IMR-90 (cell line): ENCODE results near the gene STAC3. TPM values are rescaled to one million over a fixed set of nuclear protein-coding genes. Genes with fewer than 3 reads are reported as not detected.

ENCODE experiments used
- ATAC-seq: fragments of 200-7000 bp; cut with Tn5 transposase; 2 replicates; pipeline ENCODE4 v1.9.1; 2020; ENCODE audit warnings: low read depth, mild to moderate bottlenecking, moderate library complexity
- BruUV-seq: library from RNA; stranded (reverse); fragments of 400-500 nt; replicated peaks from 2 replicates; lab custom pipeline; 2021; lab: Mats Ljungman, UMichigan
- CTCF ChIA-PET: fragments of 300-600 bp; formaldehyde crosslinking; extraction: SDS; loops from one replicate; lab custom pipeline; 2021; ENCODE audit warnings: antibody characterized with exemption; lab: Yijun Ruan, JAX
- POLR2A ChIA-PET: fragments of 300-600 bp; sonication (Branson Sonifier 250); formaldehyde crosslinking; loops from one replicate; lab custom pipeline; 2022; ENCODE audit warnings: antibody characterized with exemption; ENCODE audit not compliant: unreplicated experiment; lab: Charles Lee
- DNase-seq: peaks from one replicate; pipeline ENCODE4 v3.0.0; 2013
- H2AFZ ChIP-seq: replicated peaks from 2 replicates; pipeline ENCODE3; 2013; ENCODE audit warnings: low read length, mild to moderate bottlenecking; ENCODE audit not compliant: poor library complexity
- H2AK5ac ChIP-seq: 2 replicates; pipeline ENCODE4 v1.6.1; 2013; ENCODE audit warnings: low read depth, low read length, inconsistent platforms
- H2AK9ac ChIP-seq: replicated peaks from 2 replicates; pipeline ENCODE3; 2013; ENCODE audit warnings: mild to moderate bottlenecking, low read depth, low read length, moderate library complexity; ENCODE audit not compliant: poor library complexity
- H2BK120ac ChIP-seq: 2 replicates; pipeline ENCODE4 v1.6.1; 2013; ENCODE audit warnings: low read depth, low read length, inconsistent platforms
- H2BK15ac ChIP-seq: 3 replicates; pipeline ENCODE4 v1.6.1; 2013; ENCODE audit warnings: low read depth, low read length, inconsistent platforms
- H2BK20ac ChIP-seq: 2 replicates; pipeline ENCODE4 v1.6.1; 2013; ENCODE audit warnings: low read depth, mild to moderate bottlenecking, inconsistent platforms, low read length, moderate library complexity
- H2BK5ac ChIP-seq: 2 replicates; pipeline ENCODE4 v1.6.1; 2013; ENCODE audit warnings: mild to moderate bottlenecking, low read depth, low read length, inconsistent platforms; ENCODE audit not compliant: poor library complexity, severe bottlenecking
- H3K14ac ChIP-seq: replicated peaks from 2 replicates; pipeline ENCODE4 v1.6.1; 2013; ENCODE audit warnings: low read depth, low read length, inconsistent platforms
- H3K18ac ChIP-seq: 2 replicates; pipeline ENCODE4 v1.6.1; 2013; ENCODE audit warnings: low read depth, low read length, control low read depth
- H3K23ac ChIP-seq: 2 replicates; pipeline ENCODE4 v1.6.1; 2013; ENCODE audit warnings: low read depth, low read length, inconsistent platforms
- H3K27ac ChIP-seq: 2 replicates; pipeline ENCODE4 v1.5.1; 2013; ENCODE audit warnings: mild to moderate bottlenecking, control low read depth, low read length; ENCODE audit not compliant: insufficient read depth
- H3K27me3 ChIP-seq: 2 replicates; pipeline ENCODE4 v1.6.1; 2013; ENCODE audit warnings: low read length; ENCODE audit not compliant: control insufficient read depth, insufficient read depth
- H3K36me3 ChIP-seq: 2 replicates; pipeline ENCODE4 v1.6.1; 2013; ENCODE audit warnings: low read length, mixed read lengths; ENCODE audit not compliant: control insufficient read depth, insufficient read depth
- H3K4ac ChIP-seq: 2 replicates; pipeline ENCODE4 v1.6.1; 2013; ENCODE audit warnings: low read depth, low read length, inconsistent platforms
- H3K4me1 ChIP-seq: 2 replicates; pipeline ENCODE4 v1.6.1; 2013; ENCODE audit warnings: low read length, mixed read lengths; ENCODE audit not compliant: control insufficient read depth, insufficient read depth
- H3K4me2 ChIP-seq: 2 replicates; pipeline ENCODE4 v1.6.1; 2013; ENCODE audit warnings: low read depth, mild to moderate bottlenecking, control low read depth, low read length, moderate library complexity
- H3K4me3 ChIP-seq: 2 replicates; pipeline ENCODE4 v1.5.1; 2013; ENCODE audit warnings: low read depth, mild to moderate bottlenecking, control low read depth, low read length, moderate library complexity; ENCODE audit not compliant: insufficient read depth
- H3K56ac ChIP-seq: 2 replicates; pipeline ENCODE4 v1.6.1; 2013; ENCODE audit warnings: low read length, inconsistent platforms; ENCODE audit not compliant: insufficient read depth; ENCODE audit errors: extremely low read depth
- H3K79me1 ChIP-seq, 2 experiments: 2 replicates each; pipeline ENCODE4 v1.6.1; 2013; ENCODE audit warnings: low read length in 2 of 2, inconsistent platforms in 1 of 2, low read depth in 1 of 2
- H3K9ac ChIP-seq: 2 replicates; pipeline ENCODE4 v1.6.1; 2013; ENCODE audit warnings: low read depth, low read length, control low read depth
- H3K9me1 ChIP-seq: 2 replicates; pipeline ENCODE4 v1.6.1; 2013; ENCODE audit warnings: low read length, inconsistent platforms; ENCODE audit not compliant: insufficient read depth
- H3K9me3 ChIP-seq: 2 replicates; pipeline ENCODE4 v1.6.1; 2013; ENCODE audit warnings: low read length; ENCODE audit not compliant: control insufficient read depth, insufficient read depth
- H4K20me1 ChIP-seq: 2 replicates; pipeline ENCODE4 v1.6.1; 2013; ENCODE audit warnings: low read length, inconsistent platforms; ENCODE audit not compliant: insufficient read depth
- H4K5ac ChIP-seq: 2 replicates; pipeline ENCODE4 v1.6.1; 2013; ENCODE audit warnings: mild to moderate bottlenecking, low read depth, low read length, control low read depth
- H4K8ac ChIP-seq, 2 experiments: 2 replicates each; pipeline ENCODE4 v1.6.1; 2013; ENCODE audit warnings: low read depth in 2 of 2, low read length in 2 of 2, control low read depth in 1 of 2, inconsistent platforms in 1 of 2
- H4K91ac ChIP-seq: 2 replicates; pipeline ENCODE4 v1.6.1; 2013; ENCODE audit warnings: low read depth, low read length, inconsistent platforms; ENCODE audit not compliant: insufficient read depth
- CEBPB ChIP-seq: IDR thresholded peaks from 2 replicates; pipeline ENCODE4 v1.6.1; 2012; ENCODE audit warnings: low read depth, low read length, improper control_type of control experiment
- FOS ChIP-seq: fragments of 150-350 bp; IDR thresholded peaks from 2 replicates; pipeline ENCODE4 v1.6.1; 2016; ENCODE audit warnings: low read depth, low read length
- MAFK ChIP-seq: IDR thresholded peaks from 2 replicates; pipeline ENCODE4 v1.6.1; 2012; ENCODE audit warnings: low read depth, low read length, improper control_type of control experiment
- MAZ ChIP-seq: IDR thresholded peaks from 2 replicates; pipeline ENCODE4 v1.6.1; 2012; ENCODE audit warnings: low read depth, mild to moderate bottlenecking, low read length, improper control_type of control experiment, moderate library complexity, borderline replicate concordance
- MXI1 ChIP-seq: IDR thresholded peaks from 2 replicates; pipeline ENCODE4 v1.6.1; 2012; ENCODE audit warnings: low read depth, mild to moderate bottlenecking, low read length, moderate library complexity, borderline replicate concordance
- NFE2L2 ChIP-seq: fragments of 150-350 bp; IDR thresholded peaks from 2 replicates; pipeline ENCODE4 v1.6.1; 2016; ENCODE audit warnings: low read depth, mild to moderate bottlenecking, low read length
- POLR2A ChIP-seq: IDR thresholded peaks from 2 replicates; pipeline ENCODE4 v1.6.1; 2012; ENCODE audit warnings: mild to moderate bottlenecking, low read depth, low read length
- RAD21 ChIP-seq: IDR thresholded peaks from 2 replicates; pipeline ENCODE4 v1.6.1; 2012; ENCODE audit warnings: low read length, improper control_type of control experiment
- RCOR1 ChIP-seq: IDR thresholded peaks from 2 replicates; pipeline ENCODE4 v1.6.1; 2012; ENCODE audit warnings: mild to moderate bottlenecking, low read length, improper control_type of control experiment; ENCODE audit not compliant: insufficient replicate concordance
- RFX5 ChIP-seq: IDR thresholded peaks from 2 replicates; pipeline ENCODE4 v1.8.0; 2012; ENCODE audit warnings: low read depth, mild to moderate bottlenecking, low read length, moderate library complexity
- SMC3 ChIP-seq: fragments of 150-350 bp; IDR thresholded peaks from 2 replicates; pipeline ENCODE4 v1.6.1; 2016; ENCODE audit warnings: low read depth, mild to moderate bottlenecking, antibody characterized with exemption, low read length, moderate library complexity
- WGBS, 2 experiments: methylation state at CpG; one replicate each; pipeline versions ENCODE4 v1.1.5 to v1.1.7; 2013; ENCODE audit warnings: missing lambda C conversion rate in 2 of 2; ENCODE audit not compliant: insufficient read length in 1 of 2; ENCODE audit errors: extremely low coverage in 2 of 2; 5-methylcytosine and 5-hydroxymethylcytosine counted together
- dilution Hi-C: fragments of 300-500 bp; cut with HindIII; formaldehyde crosslinking; loops from one replicate; pipeline ENCODE4 v1.14.3; 2018; ENCODE audit warnings: low sequenced_read_pairs; ENCODE audit not compliant: unreplicated experiment
- in situ Hi-C: fragments of 300-500 bp; cut with MboI; formaldehyde crosslinking; loops from 3 replicates; pipeline ENCODE4 v1.14.3; 2019; ENCODE audit warnings: low sequenced_read_pairs, inconsistent platforms, mixed read lengths
- intact Hi-C: fragments of 100-400 bp; cut with micrococcal nuclease; formaldehyde crosslinking; loops from 2 replicates; pipeline ENCODE4 v1.10.0; 2022
- polyA plus RNA-seq, 3 experiments: library from polyadenylated mRNA; depleted of rRNA; stranded (reverse); fragments of >200 nt; gene quantifications; 2 replicates each; pipeline ENCODE4 v1.2.3, GENCODE V29; 2012; ENCODE audit warnings: low replicate concordance in 1 of 3
- total RNA-seq: library from RNA; depleted of rRNA; stranded (reverse); fragments of >200 nt; gene quantifications from 2 replicates; pipeline ENCODE4 v1.2.3, GENCODE V29; 2012
- TF ChIP-seq, protein P1 (sequence below): fragments of 150-350 bp; IDR thresholded peaks from 2 replicates; pipeline ENCODE4 v1.6.1; 2016; ENCODE audit warnings: low read depth, mild to moderate bottlenecking, low read length, moderate library complexity, borderline replicate concordance
- TF ChIP-seq, protein P2 (sequence below): conservative IDR thresholded peaks from 2 replicates; pipeline ENCODE4 v1.5.1; 2012; ENCODE audit warnings: mild to moderate bottlenecking, low read depth, low read length, improper control_type of control experiment
- TF ChIP-seq, protein P3 (sequence below): fragments of 150-350 bp; IDR thresholded peaks from 2 replicates; pipeline ENCODE4 v1.6.1; 2017; ENCODE audit warnings: mild to moderate bottlenecking, antibody characterized with exemption, low read length, low read depth

Gene STAC3
- total and polyA plus RNA-seq, 2 of the 4 experiments (the other 2 are of a cell fraction) = 0.18 to 0.67 TPM

DNA sequence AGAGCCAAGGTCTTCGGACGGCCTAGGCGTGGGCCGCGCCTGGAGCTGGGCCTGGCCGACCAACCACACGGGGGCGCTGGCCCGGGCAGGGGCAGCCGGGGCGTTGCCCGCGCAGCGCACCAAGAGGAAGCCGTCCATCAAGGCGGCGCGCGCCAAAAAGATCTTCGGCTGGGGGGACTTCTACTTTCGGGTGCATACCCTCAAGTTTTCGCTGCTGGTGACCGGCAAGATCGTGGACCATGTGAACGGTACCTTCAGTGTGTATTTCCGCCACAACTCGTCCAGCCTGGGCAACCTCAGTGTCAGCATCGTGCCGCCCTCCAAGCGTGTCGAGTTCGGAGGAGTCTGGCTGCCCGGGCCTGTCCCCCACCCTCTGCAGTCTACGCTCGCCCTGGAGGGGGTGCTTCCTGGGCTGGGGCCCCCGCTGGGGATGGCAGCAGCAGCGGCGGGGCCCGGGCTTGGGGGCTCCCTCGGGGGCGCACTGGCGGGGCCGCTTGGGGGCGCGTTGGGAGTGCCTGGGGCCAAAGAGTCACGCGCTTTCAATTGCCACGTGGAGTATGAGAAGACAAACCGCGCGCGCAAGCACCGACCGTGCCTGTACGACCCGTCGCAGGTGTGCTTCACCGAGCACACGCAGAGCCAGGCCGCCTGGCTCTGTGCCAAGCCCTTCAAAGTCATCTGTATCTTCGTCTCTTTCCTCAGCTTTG is 25.9 kb downstream of the STAC3 start:
- no peak overlapping the region for H3K14ac ChIP-seq
- no peak overlapping the region for H3K4me2 ChIP-seq
- intact Hi-C loops (no loop called here), in situ Hi-C loops (no loop called here), dilution Hi-C loops (no loop called here)
- H4K5ac ChIP-seq = no peak overlapping the region
- POLR2A ChIA-PET = no interaction called here
- DNase-seq = no peak
- no peak overlapping the region for H2BK20ac ChIP-seq
- H2BK15ac ChIP-seq = no peak overlapping the region
- no TSS peak for BruUV-seq
- TF ChIP-seq RAD21 = no peak
- TF ChIP-seq CEBPB = no peak
- TF ChIP-seq, protein P1, sequence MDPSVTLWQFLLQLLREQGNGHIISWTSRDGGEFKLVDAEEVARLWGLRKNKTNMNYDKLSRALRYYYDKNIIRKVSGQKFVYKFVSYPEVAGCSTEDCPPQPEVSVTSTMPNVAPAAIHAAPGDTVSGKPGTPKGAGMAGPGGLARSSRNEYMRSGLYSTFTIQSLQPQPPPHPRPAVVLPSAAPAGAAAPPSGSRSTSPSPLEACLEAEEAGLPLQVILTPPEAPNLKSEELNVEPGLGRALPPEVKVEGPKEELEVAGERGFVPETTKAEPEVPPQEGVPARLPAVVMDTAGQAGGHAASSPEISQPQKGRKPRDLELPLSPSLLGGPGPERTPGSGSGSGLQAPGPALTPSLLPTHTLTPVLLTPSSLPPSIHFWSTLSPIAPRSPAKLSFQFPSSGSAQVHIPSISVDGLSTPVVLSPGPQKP = no peak
- no peak for TF ChIP-seq FOS
- no peak for TF ChIP-seq SMC3
- no peak for TF ChIP-seq MAFK
- TF ChIP-seq RFX5 = no peak
- TF ChIP-seq RCOR1 = no peak
- TF ChIP-seq, protein P2, sequence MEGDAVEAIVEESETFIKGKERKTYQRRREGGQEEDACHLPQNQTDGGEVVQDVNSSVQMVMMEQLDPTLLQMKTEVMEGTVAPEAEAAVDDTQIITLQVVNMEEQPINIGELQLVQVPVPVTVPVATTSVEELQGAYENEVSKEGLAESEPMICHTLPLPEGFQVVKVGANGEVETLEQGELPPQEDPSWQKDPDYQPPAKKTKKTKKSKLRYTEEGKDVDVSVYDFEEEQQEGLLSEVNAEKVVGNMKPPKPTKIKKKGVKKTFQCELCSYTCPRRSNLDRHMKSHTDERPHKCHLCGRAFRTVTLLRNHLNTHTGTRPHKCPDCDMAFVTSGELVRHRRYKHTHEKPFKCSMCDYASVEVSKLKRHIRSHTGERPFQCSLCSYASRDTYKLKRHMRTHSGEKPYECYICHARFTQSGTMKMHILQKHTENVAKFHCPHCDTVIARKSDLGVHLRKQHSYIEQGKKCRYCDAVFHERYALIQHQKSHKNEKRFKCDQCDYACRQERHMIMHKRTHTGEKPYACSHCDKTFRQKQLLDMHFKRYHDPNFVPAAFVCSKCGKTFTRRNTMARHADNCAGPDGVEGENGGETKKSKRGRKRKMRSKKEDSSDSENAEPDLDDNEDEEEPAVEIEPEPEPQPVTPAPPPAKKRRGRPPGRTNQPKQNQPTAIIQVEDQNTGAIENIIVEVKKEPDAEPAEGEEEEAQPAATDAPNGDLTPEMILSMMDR = no peak; the same call in 1 of the 2 replicates
- TF ChIP-seq NFE2L2 = no peak
- TF ChIP-seq POLR2A = no peak
- TF ChIP-seq, protein P3, sequence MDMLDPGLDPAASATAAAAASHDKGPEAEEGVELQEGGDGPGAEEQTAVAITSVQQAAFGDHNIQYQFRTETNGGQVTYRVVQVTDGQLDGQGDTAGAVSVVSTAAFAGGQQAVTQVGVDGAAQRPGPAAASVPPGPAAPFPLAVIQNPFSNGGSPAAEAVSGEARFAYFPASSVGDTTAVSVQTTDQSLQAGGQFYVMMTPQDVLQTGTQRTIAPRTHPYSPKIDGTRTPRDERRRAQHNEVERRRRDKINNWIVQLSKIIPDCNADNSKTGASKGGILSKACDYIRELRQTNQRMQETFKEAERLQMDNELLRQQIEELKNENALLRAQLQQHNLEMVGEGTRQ = no peak
- no peak for TF ChIP-seq MXI1
- no peak for TF ChIP-seq MAZ
- H3K56ac ChIP-seq = no peak overlapping the region
- no peak overlapping the region for H3K23ac ChIP-seq
- no peak overlapping the region for H3K27ac ChIP-seq
- H3K4me3 ChIP-seq = no peak overlapping the region
- H3K27me3 ChIP-seq = peaks cover 31% of the 10 kb centered on the region
- H4K20me1 ChIP-seq = peaks cover 4% of the 10 kb centered on the region
- no peak overlapping the region for H2BK120ac ChIP-seq
- no peak for ATAC-seq
- CTCF ChIA-PET = no interaction called here
- H3K9ac ChIP-seq = no peak overlapping the region
- WGBS, 2 experiments = 55% methylated on average over 29 of the region's 61 CpGs; no CpG with 5 or more reads in 1 of the 2 experiments
- H2AFZ ChIP-seq = no peak overlapping the region
- H2AK5ac ChIP-seq = no peak overlapping the region
- no peak overlapping the region for H2AK9ac ChIP-seq
- H3K79me1 ChIP-seq = peaks cover 2 to 11% of the 10 kb centered on the region in 2 experiments; a peak in 3 of 4 replicates
- H3K18ac ChIP-seq = no peak overlapping the region
- peaks cover 6% of the 10 kb centered on the region for H3K9me1 ChIP-seq
- no peak overlapping the region for H2BK5ac ChIP-seq
- H3K9me3 ChIP-seq = no peaks in the 10 kb centered on the region
- no peak overlapping the region for H4K8ac ChIP-seq
- no peak overlapping the region for H4K91ac ChIP-seq
- no peaks in the 10 kb centered on the region for H3K36me3 ChIP-seq
- no peak overlapping the region for H3K4ac ChIP-seq
- H3K4me1 ChIP-seq = peaks cover 6% of the 10 kb centered on the region; the same call in 1 of the 2 replicates
